MCF 10A (cell line): Measurements from ENCODE around the gene SRSF6. TPM values are rescaled to one million over a fixed set of nuclear protein-coding genes. Genes with fewer than 3 reads are reported as not detected.
"Not testable (repeated sequence)": the region's sequence is repeated elsewhere in the genome, so short reads cannot be mapped to it uniquely, and the experiment has no call there.

Source experiments
- BruUV-seq: library from RNA; stranded (reverse); fragments of 400-500 nt; replicated peaks from 2 replicates; lab custom pipeline; 2021; lab: Mats Ljungman, UMichigan
- CTCF ChIA-PET: fragments of 300-600 bp; sonication (Branson Sonifier 250); formaldehyde crosslinking; extraction: SDS; loops from one replicate; lab custom pipeline; 2021; ENCODE audit warnings: antibody characterized with exemption, inconsistent platforms; lab: Yijun Ruan, JAX
- POLR2A ChIA-PET: fragments of 300-600, 350-650 bp; sonication (Branson Sonifier 250); formaldehyde crosslinking; extraction: SDS; loops from one replicate; lab custom pipeline; 2020; ENCODE audit warnings: antibody characterized with exemption, inconsistent platforms; lab: Yijun Ruan, JAX
- DNase-seq: peaks from one replicate; pipeline ENCODE4 v3.0.0-alpha.2; 2018; ENCODE audit not compliant: unreplicated experiment
- H3K27ac Mint-ChIP-seq: one replicate; pipeline ENCODE4 v1.8.0; 2022; ENCODE audit warnings: mild to moderate bottlenecking, low read depth, mixed read lengths; ENCODE audit not compliant: unreplicated experiment
- H3K27me3 Mint-ChIP-seq: one replicate; pipeline ENCODE4 v1.8.0; 2022; ENCODE audit warnings: mixed read lengths; ENCODE audit not compliant: insufficient read depth, unreplicated experiment
- H3K36me3 Mint-ChIP-seq: one replicate; pipeline ENCODE4 v1.8.0; 2022; ENCODE audit warnings: mild to moderate bottlenecking, moderate library complexity, mixed read lengths; ENCODE audit not compliant: insufficient read depth, unreplicated experiment
- H3K4me1 Mint-ChIP-seq: one replicate; pipeline ENCODE4 v1.8.0; 2022; ENCODE audit warnings: mixed read lengths; ENCODE audit not compliant: insufficient read depth, unreplicated experiment
- H3K4me3 Mint-ChIP-seq: one replicate; pipeline ENCODE4 v1.8.0; 2022; ENCODE audit warnings: mild to moderate bottlenecking, moderate library complexity, mixed read lengths; ENCODE audit not compliant: unreplicated experiment
- H3K9me3 Mint-ChIP-seq: one replicate; pipeline ENCODE4 v1.8.0; 2022; ENCODE audit warnings: mixed read lengths; ENCODE audit not compliant: unreplicated experiment
- intact Hi-C: fragments of 100-400 bp; cut with micrococcal nuclease; formaldehyde crosslinking; loops from 2 replicates; pipeline ENCODE4 v1.14.1; 2022
- total RNA-seq: library from RNA; stranded (reverse); gene quantifications from 2 replicates; pipeline ENCODE4 v1.2.3, GENCODE V29; 2022
- TF ChIP-seq, protein P1 (sequence below): fragments of 200-600 bp; IDR thresholded peaks from one replicate; pipeline ENCODE4 v1.8.0; 2022; ENCODE audit warnings: antibody characterized with exemption, mild to moderate bottlenecking; ENCODE audit not compliant: unreplicated experiment

SRSF6 gene
- total RNA-seq, 1 experiment from 2014 or later, result 193 TPM

DNA sequence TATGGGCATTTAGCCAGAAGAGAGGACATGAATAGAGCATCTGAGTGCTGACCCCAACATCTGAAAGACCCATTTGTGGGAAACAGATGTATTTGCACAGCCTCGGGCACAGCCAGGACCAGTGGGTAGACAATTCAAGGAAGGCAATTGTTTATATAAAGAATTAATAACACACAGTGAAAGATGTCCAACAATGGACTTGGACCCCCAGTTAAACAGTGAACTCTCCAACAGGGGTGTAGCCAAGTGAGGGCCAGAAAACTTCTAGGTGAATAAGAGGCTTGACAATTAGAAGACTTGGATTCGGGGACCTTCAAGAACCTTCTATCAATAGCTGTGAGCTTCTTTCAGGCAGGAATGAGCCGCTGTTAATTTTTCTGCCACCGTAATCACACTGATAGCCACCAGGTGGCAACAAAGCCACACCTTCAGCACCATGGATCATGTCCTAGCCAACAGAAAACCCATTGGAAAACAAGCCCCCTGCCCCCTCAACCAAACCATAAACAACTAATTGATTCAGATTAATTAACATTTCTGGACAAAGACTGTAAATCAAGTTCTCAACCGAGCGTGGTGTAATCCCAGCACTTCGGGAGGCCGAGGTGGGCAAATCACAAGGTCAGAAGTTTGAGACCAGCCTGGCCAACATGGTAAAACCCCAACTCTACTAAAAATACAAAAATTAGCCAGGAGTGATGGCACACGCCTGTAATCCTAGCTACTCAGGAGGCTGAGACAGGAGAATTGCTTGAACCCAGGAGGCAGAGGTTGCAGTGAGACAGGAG, 8.8 kb upstream of the SRSF6 start:
- H3K4me3 Mint-ChIP-seq, result no peak overlapping the region
- no peaks in the 10 kb centered on the region for H3K36me3 Mint-ChIP-seq
- H3K4me1 Mint-ChIP-seq, result no peaks in the 10 kb centered on the region
- intact Hi-C loops, result loop anchor here (1.0 to 5.0 kb wide), 6 partner anchors 90 to 738 kb away; partner anchors contain the start of gene JPH2
- TF ChIP-seq, protein P1, sequence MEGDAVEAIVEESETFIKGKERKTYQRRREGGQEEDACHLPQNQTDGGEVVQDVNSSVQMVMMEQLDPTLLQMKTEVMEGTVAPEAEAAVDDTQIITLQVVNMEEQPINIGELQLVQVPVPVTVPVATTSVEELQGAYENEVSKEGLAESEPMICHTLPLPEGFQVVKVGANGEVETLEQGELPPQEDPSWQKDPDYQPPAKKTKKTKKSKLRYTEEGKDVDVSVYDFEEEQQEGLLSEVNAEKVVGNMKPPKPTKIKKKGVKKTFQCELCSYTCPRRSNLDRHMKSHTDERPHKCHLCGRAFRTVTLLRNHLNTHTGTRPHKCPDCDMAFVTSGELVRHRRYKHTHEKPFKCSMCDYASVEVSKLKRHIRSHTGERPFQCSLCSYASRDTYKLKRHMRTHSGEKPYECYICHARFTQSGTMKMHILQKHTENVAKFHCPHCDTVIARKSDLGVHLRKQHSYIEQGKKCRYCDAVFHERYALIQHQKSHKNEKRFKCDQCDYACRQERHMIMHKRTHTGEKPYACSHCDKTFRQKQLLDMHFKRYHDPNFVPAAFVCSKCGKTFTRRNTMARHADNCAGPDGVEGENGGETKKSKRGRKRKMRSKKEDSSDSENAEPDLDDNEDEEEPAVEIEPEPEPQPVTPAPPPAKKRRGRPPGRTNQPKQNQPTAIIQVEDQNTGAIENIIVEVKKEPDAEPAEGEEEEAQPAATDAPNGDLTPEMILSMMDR, result peak; percentile 82
- no peak overlapping the region for H3K27ac Mint-ChIP-seq
- POLR2A ChIA-PET, result interaction anchor here (0.6 to 1.5 kb wide), 4 partner anchors 8 to 641 kb away, joined by 3 to 7 read pairs (median 4); no protein-coding TSS in a partner anchor
- CTCF ChIA-PET, result interaction anchor here (0.5 to 2.7 kb wide), 45 partner anchors 10 to 1024 kb away, joined by 3 to 25 read pairs (median 5); no protein-coding TSS in a partner anchor
- DNase-seq, result peak; percentile 56
- no TSS peak for BruUV-seq
- H3K27me3 Mint-ChIP-seq, result peaks cover 9% of the 10 kb centered on the region
- no peaks in the 10 kb centered on the region for H3K9me3 Mint-ChIP-seq

DNA sequence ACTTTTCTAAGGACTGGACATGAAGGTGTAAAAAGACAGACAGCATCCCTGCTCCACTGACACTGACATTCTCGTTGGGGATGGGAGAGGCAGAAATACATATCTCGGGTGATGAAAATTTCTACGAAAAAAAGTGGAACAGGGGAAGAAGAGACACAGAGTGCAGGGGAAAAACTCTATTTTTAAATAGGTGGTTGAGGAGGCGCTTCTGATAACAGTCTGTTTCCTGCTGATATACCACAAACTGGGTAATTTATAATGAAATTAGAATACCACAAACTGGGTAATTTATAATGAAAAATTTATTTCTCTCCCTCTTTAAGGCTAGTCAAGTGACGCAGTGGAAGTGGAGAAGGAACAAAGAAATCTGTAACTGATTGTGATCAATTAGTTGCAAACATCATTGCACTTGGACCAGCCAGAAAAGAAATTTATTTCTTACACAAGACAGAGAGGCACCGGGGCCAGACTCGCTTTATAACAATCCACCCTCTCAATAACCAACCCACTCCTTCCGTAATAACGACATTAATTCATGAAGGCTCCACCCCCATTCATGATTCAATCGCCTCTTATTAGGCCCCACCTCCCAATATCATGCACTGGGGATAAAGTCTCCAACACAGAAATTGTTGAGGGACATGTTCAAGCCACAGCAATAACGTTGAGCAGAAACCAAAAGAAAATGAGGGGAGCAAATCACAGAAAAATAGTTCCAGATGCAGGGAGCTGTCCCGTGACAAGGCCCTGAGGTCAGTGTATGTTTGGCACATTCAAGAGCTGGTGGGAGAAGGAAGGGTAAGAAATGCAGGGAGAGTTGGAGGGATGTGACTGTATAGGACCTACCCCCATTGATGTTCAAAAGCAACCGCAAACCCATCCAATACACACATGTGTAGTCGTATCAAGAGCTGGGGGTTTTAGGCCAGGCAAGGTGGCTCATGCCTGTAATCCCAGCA, 6.6 kb upstream of the SRSF6 start:
- TF ChIP-seq, protein P1, result no peak
- DNase-seq, result no peak
- no peaks in the 10 kb centered on the region for H3K36me3 Mint-ChIP-seq
- no peaks in the 10 kb centered on the region for H3K4me1 Mint-ChIP-seq
- CTCF ChIA-PET, result interaction anchor here (0.6 to 2.7 kb wide), 16 partner anchors 10 to 661 kb away, joined by 3 to 25 read pairs (median 4); no protein-coding TSS in a partner anchor
- no TSS peak for BruUV-seq
- no peaks in the 10 kb centered on the region for H3K9me3 Mint-ChIP-seq
- no peak overlapping the region for H3K27ac Mint-ChIP-seq
- intact Hi-C loops, result loop anchor here (10.0 kb wide), 1 partner anchor 144 kb away; the partner anchor contains the start of gene IFT52
- POLR2A ChIA-PET, result no interaction called here
- H3K27me3 Mint-ChIP-seq, result peaks cover 16% of the 10 kb centered on the region
- H3K4me3 Mint-ChIP-seq, result no peak overlapping the region

DNA sequence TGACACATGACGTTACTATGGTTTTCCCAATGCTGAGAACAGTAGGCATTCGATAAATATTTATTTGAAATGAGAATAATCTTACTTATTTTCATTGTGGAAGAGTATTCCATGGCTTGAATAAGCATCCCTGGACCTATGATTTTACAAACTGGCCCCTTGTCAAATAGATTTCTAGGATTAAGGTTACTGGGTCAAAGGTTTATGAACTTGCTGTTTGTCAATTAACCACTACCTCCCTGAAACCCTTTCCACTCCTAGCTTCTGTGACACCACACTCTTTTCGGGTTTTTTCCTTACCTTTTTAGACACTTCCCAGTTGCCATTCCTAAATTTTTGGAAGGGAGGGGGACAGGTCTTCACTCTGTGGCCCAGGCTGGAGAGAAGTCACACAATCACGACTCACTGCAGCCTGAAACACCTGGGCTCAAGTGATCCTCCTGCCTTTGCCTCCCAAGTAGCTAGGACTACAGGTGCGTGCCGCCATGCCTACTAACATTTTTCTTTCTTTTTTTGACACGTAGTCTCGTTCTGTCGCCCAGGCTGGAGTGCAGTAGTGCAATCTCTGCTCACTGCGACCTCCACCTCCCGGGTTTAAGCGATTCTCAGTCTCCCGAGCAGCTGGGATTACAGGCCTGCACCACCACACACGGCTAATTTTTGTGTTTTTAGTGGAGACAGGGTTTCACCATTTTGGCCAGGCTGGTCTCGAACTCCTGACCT, 5.1 kb upstream of the SRSF6 start:
- ChIA-PET POLR2A (no interaction called here), CTCF (interaction anchor here (0.7 to 1.2 kb wide), 3 partner anchors 8 to 628 kb away, joined by 3 to 6 read pairs (median 5); no protein-coding TSS in a partner anchor)
- H3K27ac Mint-ChIP-seq, result no peak overlapping the region
- no peak for DNase-seq
- no peak overlapping the region for H3K4me3 Mint-ChIP-seq
- peaks cover 16% of the 10 kb centered on the region for H3K27me3 Mint-ChIP-seq
- H3K9me3 Mint-ChIP-seq, result no peaks in the 10 kb centered on the region
- intact Hi-C loops, result loop anchor here (10.0 kb wide), 1 partner anchor 142 kb away; the partner anchor contains the start of gene IFT52
- peaks cover 6% of the 10 kb centered on the region for H3K4me1 Mint-ChIP-seq
- peaks cover 5% of the 10 kb centered on the region for H3K36me3 Mint-ChIP-seq
- TF ChIP-seq, protein P1, result no peak
- BruUV-seq, result no TSS peak

DNA sequence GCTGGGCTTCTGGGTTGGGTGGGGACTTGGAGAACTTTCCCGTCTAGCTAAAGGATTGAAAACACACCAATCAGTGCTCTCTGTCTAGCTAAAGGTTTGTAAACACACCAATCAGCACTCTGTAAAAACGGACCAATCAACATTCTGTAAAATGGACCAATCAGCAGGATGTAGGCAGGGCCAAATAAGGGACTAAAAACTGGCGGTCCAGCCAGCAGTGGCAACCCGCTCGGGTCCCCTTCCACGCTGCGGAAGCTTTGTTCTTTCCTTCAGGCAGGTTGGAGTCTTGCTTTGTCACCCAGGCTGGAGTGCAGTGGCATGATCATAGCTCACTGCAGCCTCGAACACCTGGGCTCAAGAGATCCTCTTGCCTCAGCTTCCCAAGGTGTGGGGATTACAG, 1.4 kb upstream of the SRSF6 start:
- ChIA-PET POLR2A (interaction anchor here (0.6 to 3.6 kb wide), 14 partner anchors 9 to 951 kb away, joined by 3 to 52 read pairs (median 6); partner anchors contain the start of gene IFT52), CTCF (interaction anchor here (0.6 to 2.3 kb wide), 16 partner anchors 9 to 1761 kb away, joined by 3 to 7 read pairs (median 3); no protein-coding TSS in a partner anchor)
- peaks cover 16% of the 10 kb centered on the region for H3K27me3 Mint-ChIP-seq
- not testable (repeated sequence) for DNase-seq, BruUV-seq, H3K27ac Mint-ChIP-seq, H3K9me3 Mint-ChIP-seq
- intact Hi-C loops, result loop anchor here (5.0 to 10.0 kb wide), 2 partner anchors 56 to 139 kb away; partner anchors contain the start of gene IFT52
- H3K36me3 Mint-ChIP-seq, result peaks cover 42% of the 10 kb centered on the region
- H3K4me1 Mint-ChIP-seq, result peaks cover 14% of the 10 kb centered on the region
- H3K4me3 Mint-ChIP-seq, result peak overlapping the region; percentile 91
